Gastroesophageal sphincter (tissue), 4 donors: Measurements from ENCODE around the gene PARD3B. TPM values are rescaled to one million over a fixed set of nuclear protein-coding genes. Genes with fewer than 3 reads are reported as not detected.

Experiments used
- ATAC-seq: fragments of 150-250 bp; one replicate; pipeline ENCODE4 v1.9.1; 2016; ENCODE audit warnings: mild to moderate bottlenecking, moderate library complexity
- H3K27ac ChIP-seq, 4 donors: fragments of 200-600 bp; sonication (generic) in 3 of 4; 1 replicate in 3 of 4; 2 replicates in 1 of 4; pipeline ENCODE4 v1.5.1; 2016 to 2019
- H3K27me3 ChIP-seq: fragments of 200-600 bp; sonication (generic); one replicate; pipeline ENCODE4 v1.5.1; 2019
- H3K36me3 ChIP-seq, 2 donors: fragments of 200-600 bp; sonication (generic); one replicate each; pipeline ENCODE4 v1.5.1; 2019; ENCODE audit warnings: control low read depth in 1 of 2
- H3K4me1 ChIP-seq, 3 donors: fragments of 200-600 bp; sonication (generic); 1 replicate in 2 of 3; 2 replicates in 1 of 3; pipeline ENCODE4 v1.5.1; 2016 to 2019; ENCODE audit warnings: control low read depth in 2 of 3
- H3K4me3 ChIP-seq, 2 donors: fragments of 200-600 bp; sonication (generic); one replicate each; pipeline ENCODE4 v1.5.1; 2019; ENCODE audit warnings: mild to moderate bottlenecking in 1 of 2, moderate library complexity in 1 of 2
- H3K9me3 ChIP-seq, 3 donors: fragments of 200-600 bp; sonication (generic); one replicate each; pipeline ENCODE4 v1.5.1; 2017 to 2019; ENCODE audit warnings: control low read depth in 2 of 3
- EP300 ChIP-seq: sonication (generic); formaldehyde crosslinking; IDR thresholded peaks from one replicate; pipeline ENCODE4 v1.6.1; 2017; ENCODE audit warnings: antibody characterized with exemption, mild to moderate bottlenecking
- POLR2A ChIP-seq, 2 donors: fragments of 450-650 bp; IDR thresholded peaks; one replicate each; pipeline ENCODE4 v1.6.1; 2017; ENCODE audit warnings: antibody characterized with exemption in 2 of 2, mild to moderate bottlenecking in 2 of 2, moderate library complexity in 1 of 2
- POLR2AphosphoS5 ChIP-seq: sonication (generic); formaldehyde crosslinking; IDR thresholded peaks from one replicate; pipeline ENCODE4 v1.6.1; 2017; ENCODE audit warnings: antibody characterized with exemption
- WGBS, 2 donors: methylation state at CpG; one replicate each; pipeline ENCODE4 v1.1.5; 2018; ENCODE audit warnings: low coverage in 1 of 2; 5-methylcytosine and 5-hydroxymethylcytosine counted together
- total RNA-seq, 4 donors: library from RNA; depleted of rRNA; stranded (reverse); fragments of >200 nt; gene quantifications; one replicate each; pipeline ENCODE4 v1.1.0, GENCODE V29; 2016
- TF ChIP-seq, protein P1 (sequence below), 4 experiments: fragments of 200-600 bp in 2 of 4; fragments of 450-650 bp in 2 of 4; sonication (generic) in 1 of 4; IDR thresholded peaks; one replicate each; pipeline ENCODE4 v1.5.1; 2017 to 2019; ENCODE audit warnings: antibody characterized with exemption in 4 of 4, mild to moderate bottlenecking in 2 of 4, moderate library complexity in 2 of 4

The PARD3B gene
- total RNA-seq, 4 donors from 2014 or later: 29.6 to 42.2 (median 41.0) TPM

- 80% methylated on average over 1 of the region's 1 CpG; no CpG with 5 or more reads in 1 of the 2 donors for WGBS, 2 donors
- ATAC-seq: no peak
- Histone ChIP-seq H3K27ac (no peak overlapping the region), H3K27me3 (no peaks in the 10 kb centered on the region), H3K36me3 (no peaks in the 10 kb centered on the region), H3K9me3 (no peaks in the 10 kb centered on the region), H3K4me3 (no peak overlapping the region), H3K4me1 (no peaks in the 10 kb centered on the region)
- TF ChIP-seq, protein P1, sequence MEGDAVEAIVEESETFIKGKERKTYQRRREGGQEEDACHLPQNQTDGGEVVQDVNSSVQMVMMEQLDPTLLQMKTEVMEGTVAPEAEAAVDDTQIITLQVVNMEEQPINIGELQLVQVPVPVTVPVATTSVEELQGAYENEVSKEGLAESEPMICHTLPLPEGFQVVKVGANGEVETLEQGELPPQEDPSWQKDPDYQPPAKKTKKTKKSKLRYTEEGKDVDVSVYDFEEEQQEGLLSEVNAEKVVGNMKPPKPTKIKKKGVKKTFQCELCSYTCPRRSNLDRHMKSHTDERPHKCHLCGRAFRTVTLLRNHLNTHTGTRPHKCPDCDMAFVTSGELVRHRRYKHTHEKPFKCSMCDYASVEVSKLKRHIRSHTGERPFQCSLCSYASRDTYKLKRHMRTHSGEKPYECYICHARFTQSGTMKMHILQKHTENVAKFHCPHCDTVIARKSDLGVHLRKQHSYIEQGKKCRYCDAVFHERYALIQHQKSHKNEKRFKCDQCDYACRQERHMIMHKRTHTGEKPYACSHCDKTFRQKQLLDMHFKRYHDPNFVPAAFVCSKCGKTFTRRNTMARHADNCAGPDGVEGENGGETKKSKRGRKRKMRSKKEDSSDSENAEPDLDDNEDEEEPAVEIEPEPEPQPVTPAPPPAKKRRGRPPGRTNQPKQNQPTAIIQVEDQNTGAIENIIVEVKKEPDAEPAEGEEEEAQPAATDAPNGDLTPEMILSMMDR (IDR thresholded peaks at IDR 0.05): no peak
- TF ChIP-seq POLR2AphosphoS5: no peak
- TF ChIP-seq EP300: no peak
- no peak for TF ChIP-seq POLR2A (IDR thresholded peaks at IDR 0.05)
Measured at GRCh38 chr2:205627085-205627484, 1081.8 kb downstream of the PARD3B start.

- H3K9me3 ChIP-seq: no peaks in the 10 kb centered on the region
- H3K36me3 ChIP-seq: no peaks in the 10 kb centered on the region
- ATAC-seq: no peak
- no peaks in the 10 kb centered on the region for H3K27me3 ChIP-seq
- H3K4me1 ChIP-seq: no peaks in the 10 kb centered on the region
- H3K27ac ChIP-seq: no peak overlapping the region
- TF ChIP-seq, protein P1 (IDR thresholded peaks at IDR 0.05): no peak
- TF ChIP-seq POLR2A (IDR thresholded peaks at IDR 0.05): no peak
- TF ChIP-seq POLR2AphosphoS5: no peak
- TF ChIP-seq EP300: no peak
- no peak overlapping the region for H3K4me3 ChIP-seq
- 77 to 87% methylated on average over 3 of the region's 3 CpGs for WGBS, 2 donors
Measured at GRCh38 chr2:205628422-205628821, 1083.1 kb downstream of the PARD3B start.

DNA sequence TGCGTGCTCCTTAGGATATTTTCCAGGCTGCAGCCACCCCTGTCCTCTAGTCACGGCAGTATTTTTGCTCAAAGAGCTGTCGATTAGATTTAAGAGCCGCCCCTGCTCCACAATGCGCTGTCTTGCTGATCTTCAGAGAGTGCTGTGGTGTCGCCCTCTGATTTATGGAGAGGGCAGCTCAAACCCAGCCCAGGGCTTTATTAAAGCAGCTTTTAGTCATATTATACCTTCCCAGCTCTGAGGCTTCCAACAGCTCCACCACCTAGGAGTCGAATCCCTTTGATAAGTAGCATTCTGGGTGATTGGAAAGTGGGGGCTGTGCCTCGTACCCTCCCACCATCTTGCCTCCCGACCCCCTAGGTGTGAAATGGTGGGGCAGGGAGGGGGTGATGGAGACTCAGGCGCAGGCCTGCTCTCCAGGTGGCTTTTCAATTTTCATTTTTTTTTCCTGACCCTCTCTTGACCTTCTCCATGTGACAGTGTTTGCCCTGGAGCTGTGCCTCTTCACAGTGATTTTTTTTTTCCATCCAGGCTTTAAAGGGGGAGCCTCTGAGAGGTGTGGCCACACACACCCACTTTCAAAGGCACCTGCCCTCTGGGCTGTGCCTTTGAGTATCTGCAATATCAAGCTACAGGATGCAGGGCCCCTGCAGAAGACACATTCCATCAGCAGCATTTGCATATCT, 1084.0 kb downstream of the PARD3B start:
- Histone ChIP-seq H3K9me3 (no peaks in the 10 kb centered on the region), H3K4me3 (no peak overlapping the region), H3K27ac (no peak overlapping the region), H3K36me3 (no peaks in the 10 kb centered on the region), H3K27me3 (no peaks in the 10 kb centered on the region), H3K4me1 (no peaks in the 10 kb centered on the region)
- ATAC-seq: no peak
- TF ChIP-seq EP300 (no peak), POLR2AphosphoS5 (no peak)
- TF ChIP-seq, protein P1 (IDR thresholded peaks at IDR 0.05): no peak
- WGBS, 2 donors: 68 to 87% methylated on average over 5 to 7 of the region's 10 CpGs

DNA sequence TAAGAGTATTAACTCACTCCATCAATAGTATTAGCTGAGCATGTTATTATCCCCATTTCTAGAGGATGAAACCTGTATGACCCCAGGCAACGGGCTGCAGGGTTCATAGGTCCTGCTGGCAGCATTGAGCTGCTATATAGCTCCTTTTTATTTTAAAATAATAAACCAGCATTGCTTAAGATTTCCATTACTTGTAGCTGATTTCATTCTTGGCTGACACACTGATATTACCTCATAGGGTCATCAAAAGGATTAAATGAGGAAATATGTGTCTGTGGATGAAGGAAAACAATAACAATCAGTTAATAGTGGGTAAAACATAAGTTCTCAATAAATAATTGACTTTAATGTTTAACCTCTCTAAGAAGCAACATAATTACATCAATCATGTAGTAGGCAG, 1088.7 kb downstream of the PARD3B start:
- WGBS, 2 donors: 50% methylated on average over 1 of the region's 1 CpG

More for the DNA sequence above, 1088.7 kb downstream of the PARD3B start:
- peak; percentile 57 for ATAC-seq
- TF ChIP-seq, protein P1 (IDR thresholded peaks at IDR 0.05): no peak
- TF ChIP-seq EP300 (no peak), POLR2AphosphoS5 (no peak), POLR2A (IDR thresholded peaks at IDR 0.05) (no peak)
- H3K4me3 ChIP-seq: no peak overlapping the region
- H3K9me3 ChIP-seq: no peaks in the 10 kb centered on the region
- no peaks in the 10 kb centered on the region for H3K36me3 ChIP-seq
- H3K4me1 ChIP-seq: no peaks in the 10 kb centered on the region
- no peaks in the 10 kb centered on the region for H3K27me3 ChIP-seq
- no peak overlapping the region for H3K27ac ChIP-seq
